ENCODE measurements around the gene ASTN2. TPM values are rescaled to one million over a fixed set of nuclear protein-coding genes. Genes with fewer than 3 reads are reported as not detected.

The ASTN2 gene
- total RNA-seq, 1 experiment from 2014 or later, result 4.8 TPM

DNA sequence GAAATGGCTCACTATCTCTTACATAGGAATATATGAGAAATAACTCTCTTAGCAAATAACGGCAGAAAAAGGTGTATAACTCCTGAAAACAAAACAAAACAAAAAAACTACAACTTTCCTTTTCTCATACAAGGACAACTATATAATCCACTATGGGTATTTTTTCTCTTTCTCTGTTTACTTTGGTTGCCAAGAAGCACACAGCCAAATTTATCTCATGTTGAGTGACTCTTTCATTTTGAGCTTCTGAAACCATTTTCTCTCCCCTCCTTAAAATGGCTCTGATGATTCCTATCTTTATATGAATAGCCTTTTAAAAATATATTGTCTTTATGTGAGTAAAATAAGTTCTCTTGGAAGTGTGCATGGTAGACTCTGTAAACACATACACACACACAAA, 599.0 kb downstream of the ASTN2 start:
- ChIA-PET CTCF (no interaction called here), RAD21 (ENCODE audit: low non-redundant PET in 1 of 2, low total read pairs in 2 of 2, uncharacterized antibody in 2 of 2, unreplicated experiment in 2 of 2) (no interaction called here), POLR2A (no interaction called here)
- Histone ChIP-seq H3K4me3 (replicated peaks in 1 of 2; ENCODE audit: low read depth in 1 of 2, low read length in 2 of 2) (no peak overlapping the region), H3K9me2 (ENCODE audit: insufficient read depth) (no peaks in the 10 kb centered on the region), H3K9ac (ENCODE audit: low read length) (no peak overlapping the region), H3K36me3 (ENCODE audit: control insufficient read depth in 1 of 2, insufficient read depth in 2 of 2, low read length in 2 of 2) (no peaks in the 10 kb centered on the region), H3K27me3 (ENCODE audit: insufficient read depth, low read length) (peaks cover 21% of the 10 kb centered on the region), H3K4me1 (ENCODE audit: control insufficient read depth in 1 of 2, insufficient read depth in 2 of 2, low read length in 2 of 2) (no peaks in the 10 kb centered on the region), H4K20me1 (ENCODE audit: insufficient read depth) (no peaks in the 10 kb centered on the region), H3K9me3 (ENCODE audit: control insufficient read depth in 1 of 2, insufficient read depth in 1 of 2, low read depth in 1 of 2, low read length in 2 of 2) (no peaks in the 10 kb centered on the region), H3K4me2 (ENCODE audit: low read length) (no peak overlapping the region), H3K79me2 (ENCODE audit: insufficient read depth, low read length) (no peaks in the 10 kb centered on the region), H3K27ac (ENCODE audit: low read depth, low read length) (no peak overlapping the region), H2AFZ (ENCODE audit: low read depth, low read length, poor library complexity, severe bottlenecking) (no peak overlapping the region)
- TF ChIP-seq FOSL1 (IDR thresholded peaks at IDR 0.05; ENCODE audit: low read depth) (no peak), SIN3A (IDR thresholded peaks at IDR 0.05; ENCODE audit: low read depth) (no peak), JUND (IDR thresholded peaks at IDR 0.05) (no peak), EZH2phosphoT487 (IDR thresholded peaks at IDR 0.05; ENCODE audit: borderline replicate concordance) (no peak), POLR2A (IDR thresholded peaks at IDR 0.05; ENCODE audit: borderline replicate concordance, extremely low read depth, insufficient read depth, insufficient read length) (no peak), SP1 (IDR thresholded peaks at IDR 0.05; ENCODE audit: low read depth) (no peak), MAX (IDR thresholded peaks at IDR 0.05) (no peak), SRF (IDR thresholded peaks at IDR 0.05; ENCODE audit: low read depth) (no peak), EGR1 (IDR thresholded peaks at IDR 0.05; ENCODE audit: low read depth) (no peak), EZH2 (IDR thresholded peaks at IDR 0.05) (no peak), ELF1 (IDR thresholded peaks at IDR 0.05; ENCODE audit: borderline replicate concordance, low read depth) (no peak), TCF7L2 (IDR thresholded peaks at IDR 0.05; ENCODE audit: borderline replicate concordance, extremely low read depth, insufficient read depth, insufficient read length) (no peak), POLR2AphosphoS5 (IDR thresholded peaks at IDR 0.05; ENCODE audit: low read depth, low read length) (no peak), YY1 (IDR thresholded peaks at IDR 0.05; ENCODE audit: extremely low read depth, insufficient replicate concordance, low read depth, low read length) (no peak), CBX3 (IDR thresholded peaks at IDR 0.05; ENCODE audit: low read depth) (no peak), CEBPB (IDR thresholded peaks at IDR 0.05; ENCODE audit: low read depth) (no peak), ZFX (IDR thresholded peaks at IDR 0.05) (no peak)
- TF ChIP-seq, protein P1, sequence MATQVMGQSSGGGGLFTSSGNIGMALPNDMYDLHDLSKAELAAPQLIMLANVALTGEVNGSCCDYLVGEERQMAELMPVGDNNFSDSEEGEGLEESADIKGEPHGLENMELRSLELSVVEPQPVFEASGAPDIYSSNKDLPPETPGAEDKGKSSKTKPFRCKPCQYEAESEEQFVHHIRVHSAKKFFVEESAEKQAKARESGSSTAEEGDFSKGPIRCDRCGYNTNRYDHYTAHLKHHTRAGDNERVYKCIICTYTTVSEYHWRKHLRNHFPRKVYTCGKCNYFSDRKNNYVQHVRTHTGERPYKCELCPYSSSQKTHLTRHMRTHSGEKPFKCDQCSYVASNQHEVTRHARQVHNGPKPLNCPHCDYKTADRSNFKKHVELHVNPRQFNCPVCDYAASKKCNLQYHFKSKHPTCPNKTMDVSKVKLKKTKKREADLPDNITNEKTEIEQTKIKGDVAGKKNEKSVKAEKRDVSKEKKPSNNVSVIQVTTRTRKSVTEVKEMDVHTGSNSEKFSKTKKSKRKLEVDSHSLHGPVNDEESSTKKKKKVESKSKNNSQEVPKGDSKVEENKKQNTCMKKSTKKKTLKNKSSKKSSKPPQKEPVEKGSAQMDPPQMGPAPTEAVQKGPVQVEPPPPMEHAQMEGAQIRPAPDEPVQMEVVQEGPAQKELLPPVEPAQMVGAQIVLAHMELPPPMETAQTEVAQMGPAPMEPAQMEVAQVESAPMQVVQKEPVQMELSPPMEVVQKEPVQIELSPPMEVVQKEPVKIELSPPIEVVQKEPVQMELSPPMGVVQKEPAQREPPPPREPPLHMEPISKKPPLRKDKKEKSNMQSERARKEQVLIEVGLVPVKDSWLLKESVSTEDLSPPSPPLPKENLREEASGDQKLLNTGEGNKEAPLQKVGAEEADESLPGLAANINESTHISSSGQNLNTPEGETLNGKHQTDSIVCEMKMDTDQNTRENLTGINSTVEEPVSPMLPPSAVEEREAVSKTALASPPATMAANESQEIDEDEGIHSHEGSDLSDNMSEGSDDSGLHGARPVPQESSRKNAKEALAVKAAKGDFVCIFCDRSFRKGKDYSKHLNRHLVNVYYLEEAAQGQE (IDR thresholded peaks at IDR 0.05; ENCODE audit: low read depth), result no peak
- TF ChIP-seq, protein P2, sequence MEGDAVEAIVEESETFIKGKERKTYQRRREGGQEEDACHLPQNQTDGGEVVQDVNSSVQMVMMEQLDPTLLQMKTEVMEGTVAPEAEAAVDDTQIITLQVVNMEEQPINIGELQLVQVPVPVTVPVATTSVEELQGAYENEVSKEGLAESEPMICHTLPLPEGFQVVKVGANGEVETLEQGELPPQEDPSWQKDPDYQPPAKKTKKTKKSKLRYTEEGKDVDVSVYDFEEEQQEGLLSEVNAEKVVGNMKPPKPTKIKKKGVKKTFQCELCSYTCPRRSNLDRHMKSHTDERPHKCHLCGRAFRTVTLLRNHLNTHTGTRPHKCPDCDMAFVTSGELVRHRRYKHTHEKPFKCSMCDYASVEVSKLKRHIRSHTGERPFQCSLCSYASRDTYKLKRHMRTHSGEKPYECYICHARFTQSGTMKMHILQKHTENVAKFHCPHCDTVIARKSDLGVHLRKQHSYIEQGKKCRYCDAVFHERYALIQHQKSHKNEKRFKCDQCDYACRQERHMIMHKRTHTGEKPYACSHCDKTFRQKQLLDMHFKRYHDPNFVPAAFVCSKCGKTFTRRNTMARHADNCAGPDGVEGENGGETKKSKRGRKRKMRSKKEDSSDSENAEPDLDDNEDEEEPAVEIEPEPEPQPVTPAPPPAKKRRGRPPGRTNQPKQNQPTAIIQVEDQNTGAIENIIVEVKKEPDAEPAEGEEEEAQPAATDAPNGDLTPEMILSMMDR (IDR thresholded peaks at IDR 0.05 in 2 of 3, conservative IDR thresholded peaks at IDR 0.05 in 1 of 3; ENCODE audit: borderline replicate concordance in 1 of 3, insufficient read depth in 1 of 3, low read depth in 2 of 3, low read length in 2 of 3), result no peak
- DNase-seq (ENCODE audit: low read depth, low spot score) (no peak), ATAC-seq (no peak)
- intact Hi-C loops (cut with micrococcal nuclease), result no loop called here
- no TSS peak for BruUV-seq (replicated peaks)
